NCI-H2227 treated with DMSO at 0.1 percent for 48 hours (cell line): ENCODE data around the gene BEX2.
"Not testable (repeated sequence)": the region's sequence is repeated elsewhere in the genome, so short reads cannot be mapped to it uniquely, and the experiment has no call there.

Source experiments
- DNase-seq: peaks from one replicate; lab custom pipeline; 2025; lab: John Stamatoyannopoulos, UW

The BEX2 gene

GRCh38 chrX:103310555-103311398 is at the start of gene BEX2:
TSS of gene BEX2 (minus strand) at chrX:103310990. CDS start at chrX:103309976, 1,014 bp downstream.
- peak; percentile 93 for DNase-seq

DNA sequence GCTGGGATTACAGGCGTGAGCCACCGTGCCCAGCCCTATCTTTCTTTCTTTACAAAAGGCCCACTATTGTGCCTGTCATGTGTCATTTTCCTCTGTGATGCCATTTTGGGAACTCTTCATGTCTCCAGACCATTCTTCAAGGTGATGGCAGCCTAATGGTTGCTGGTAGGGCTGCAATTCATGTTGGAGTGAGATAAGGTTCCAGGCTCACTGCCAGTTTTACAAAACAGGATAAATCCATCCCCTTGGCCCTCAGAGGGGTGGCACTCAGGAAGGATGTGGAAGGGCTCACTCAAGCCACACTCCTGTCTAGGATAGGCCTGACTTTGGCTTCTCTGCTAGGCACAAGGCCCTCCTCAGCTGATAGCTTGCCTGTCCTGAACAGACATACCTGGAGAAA is 49.3 kb upstream of the BEX2 start:
- no peak for DNase-seq

- DNase-seq, result not testable (repeated sequence)
Measured at GRCh38 chrX:103359605-103360004, 48.8 kb upstream of the BEX2 start.

- no peak for DNase-seq
Measured at GRCh38 chrX:103357871-103358270, 47.1 kb upstream of the BEX2 start.

DNA sequence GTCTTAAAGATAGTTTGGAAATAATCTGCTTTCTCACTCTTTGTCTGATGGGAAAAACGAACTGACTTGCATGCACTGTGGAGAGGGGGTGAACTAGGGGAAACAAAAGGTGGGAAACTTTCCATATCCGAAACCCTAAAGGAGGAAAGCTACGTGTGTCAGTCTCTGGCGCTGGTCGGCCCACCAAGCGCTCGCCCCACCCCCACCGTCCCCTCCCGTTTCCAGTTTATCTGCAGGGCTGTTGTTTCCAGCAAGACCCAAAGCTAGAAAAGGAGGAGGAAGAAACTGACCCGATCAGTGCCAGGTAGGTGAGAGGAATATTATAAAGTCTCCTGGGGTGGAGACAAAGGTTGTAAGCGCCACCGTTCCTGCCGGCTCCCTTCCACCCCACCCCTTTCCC is 46.1 kb upstream of the BEX2 start:
- DNase-seq, result no peak

GRCh38 chrX:103356130-103356798 is 45.5 kb upstream of the BEX2 start, which contains the start of gene TCEAL9:
TSS of gene TCEAL9 (plus strand) at chrX:103356506. CDS start at chrX:103357685, 1,179 bp downstream.
- DNase-seq, result peak; percentile 87

DNA sequence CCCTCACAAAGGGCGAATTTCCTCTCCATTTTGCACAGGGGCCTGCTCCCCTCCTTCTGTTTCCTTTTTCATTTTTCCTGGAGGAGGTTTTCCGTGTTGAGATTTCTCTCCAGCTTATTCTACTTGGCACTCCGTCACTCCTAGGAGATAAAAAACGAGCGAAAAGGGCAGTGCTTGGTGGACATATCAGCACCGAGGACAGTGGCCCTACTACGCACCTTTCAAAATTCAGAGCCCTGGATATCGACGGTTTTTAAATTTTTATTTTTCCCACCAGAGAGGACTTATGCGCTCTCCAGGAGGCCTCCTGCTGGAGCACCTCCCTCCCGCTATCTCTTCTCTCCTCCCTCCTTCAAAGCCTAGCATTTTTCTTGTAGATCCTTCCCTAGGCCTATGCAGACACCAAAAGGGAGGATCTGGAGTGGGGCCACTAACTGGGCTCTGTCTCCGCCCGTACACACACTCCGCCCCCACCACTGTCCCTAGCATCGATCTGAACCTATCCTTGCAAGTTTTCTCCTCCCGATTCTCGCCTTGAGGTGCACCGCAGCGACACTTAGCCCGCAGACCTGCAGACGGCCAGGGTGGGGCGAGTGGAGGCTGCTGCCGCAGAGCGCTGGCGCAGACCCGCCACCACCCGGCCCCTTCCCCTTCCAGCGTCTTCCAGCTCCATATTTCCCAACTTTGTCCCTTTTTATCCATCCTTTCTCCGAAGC is 37.0 kb upstream of the BEX2 start:
- DNase-seq, result peak; percentile 20

GRCh38 chrX:103344606-103345005 is 33.8 kb upstream of the BEX2 start:
- DNase-seq, result no peak

DNA sequence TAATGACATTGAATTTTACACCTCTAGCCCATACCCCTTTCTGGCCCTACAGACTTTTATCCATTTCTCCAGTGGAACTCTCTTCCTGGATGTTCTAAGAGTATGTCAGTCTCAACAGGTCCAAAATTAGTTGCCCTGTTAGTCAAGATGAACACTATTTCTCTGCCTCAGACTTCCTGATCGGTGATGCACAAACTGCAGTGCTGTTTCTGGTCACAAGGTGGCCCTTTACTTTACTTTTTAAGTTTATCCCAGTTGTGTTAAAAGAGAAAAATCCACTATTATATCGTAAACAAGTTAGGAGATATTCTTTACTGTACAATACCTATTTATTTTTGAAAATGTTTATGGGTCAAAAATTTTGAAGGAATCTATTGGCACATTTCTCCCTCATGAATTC is 32.3 kb upstream of the BEX2 start:
- peak; percentile 43 for DNase-seq

GRCh38 chrX:103338663-103339062 is 27.9 kb upstream of the BEX2 start:
- DNase-seq, result no peak

GRCh38 chrX:103330681-103331288 is 20.0 kb upstream of the BEX2 start:
- DNase-seq, result peak; percentile 54

DNA sequence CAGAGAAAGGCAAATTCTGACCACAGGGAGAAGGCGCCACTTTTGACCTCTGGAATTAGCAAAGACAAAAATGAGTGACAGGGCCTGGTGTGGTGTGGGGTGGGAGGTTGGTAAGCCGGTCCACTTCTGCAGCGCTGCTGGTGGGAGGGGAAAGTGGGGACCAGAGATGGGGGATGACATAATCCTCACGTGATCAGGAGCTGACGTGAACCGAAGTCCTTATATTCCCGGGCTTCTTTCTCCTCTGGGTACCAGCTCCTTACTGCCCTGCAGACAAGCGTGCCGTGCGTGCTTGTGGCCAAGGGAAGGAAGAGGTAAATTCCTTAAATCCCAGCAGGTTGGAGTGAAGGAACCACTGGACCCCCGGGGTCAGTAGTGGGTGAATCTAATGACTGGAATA is 19.2 kb upstream of the BEX2 start, which contains the start of gene TCEAL7:
TSS of gene TCEAL7 (plus strand) at position 249 of the 400 bp plus-strand sequence. CDS start 1,165 bp downstream, outside the sequence.
- peak; percentile 89 for DNase-seq

- DNase-seq, result no peak
Measured at GRCh38 chrX:103311399-103311780, 600 bp upstream of the BEX2 start.

- DNase-seq, result no peak
Measured at GRCh38 chrX:103309860-103310554, 783 bp downstream of the BEX2 start.

GRCh38 chrX:103305666-103306065 is 5.1 kb downstream of the BEX2 start:
- DNase-seq, result not testable (repeated sequence)

DNA sequence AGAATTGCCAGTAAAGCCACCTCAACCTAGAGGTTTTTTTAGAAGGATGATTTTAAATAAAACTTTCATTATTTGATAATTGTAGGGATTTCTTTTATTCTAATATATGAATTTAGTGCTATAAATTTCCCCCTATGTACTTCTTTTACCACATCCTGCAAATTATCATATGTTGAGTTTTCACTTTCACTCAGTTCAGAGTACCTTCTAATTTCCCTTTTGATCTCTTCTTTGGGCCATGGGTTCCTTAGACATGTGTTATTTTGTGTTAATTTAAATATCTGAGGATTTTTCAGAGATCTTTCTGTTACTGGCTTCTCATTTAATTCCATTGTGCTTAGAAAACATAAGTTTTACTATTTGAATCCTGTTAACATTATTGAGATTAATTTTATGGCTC is 6.1 kb downstream of the BEX2 start:
- DNase-seq, result no peak

DNA sequence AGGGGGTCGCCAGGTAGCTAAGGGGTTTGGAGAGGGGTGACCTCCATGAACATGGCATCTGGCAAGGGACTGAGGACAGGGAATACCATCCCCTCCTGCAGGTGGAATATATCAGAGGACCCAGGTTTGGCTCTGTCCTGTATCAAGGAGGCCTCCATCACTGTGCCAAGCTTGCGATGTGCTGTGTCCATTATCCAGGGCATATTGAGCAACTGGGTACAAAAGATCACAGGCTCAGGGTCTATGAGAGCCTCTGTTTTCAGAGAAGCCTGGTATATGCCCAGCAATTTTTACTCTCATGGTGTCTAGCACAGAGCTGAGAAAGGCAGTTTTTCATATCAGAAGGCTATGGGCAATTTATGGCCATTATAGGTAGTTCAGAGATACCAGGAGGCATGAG is 17.7 kb downstream of the BEX2 start:
- DNase-seq, result no peak

DNA sequence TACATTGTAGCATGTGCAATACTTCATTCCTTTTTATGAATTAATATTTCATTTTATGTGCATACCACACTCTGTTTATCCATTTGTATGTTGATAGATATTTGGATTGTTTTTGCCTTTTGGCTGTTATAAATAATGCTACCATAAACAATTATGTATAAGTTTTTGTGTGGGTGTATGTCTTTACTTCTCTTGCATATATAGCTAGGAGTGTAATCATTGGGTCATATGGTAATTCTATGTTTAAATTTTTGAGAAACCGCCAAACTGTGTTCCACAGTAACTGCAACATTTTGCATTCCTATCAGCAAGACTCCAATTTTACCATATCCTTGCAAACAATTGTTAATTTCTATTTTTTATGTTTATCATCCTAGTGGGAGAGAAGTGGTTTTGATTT is 31.2 kb downstream of the BEX2 start:
- DNase-seq, result no peak

DNA sequence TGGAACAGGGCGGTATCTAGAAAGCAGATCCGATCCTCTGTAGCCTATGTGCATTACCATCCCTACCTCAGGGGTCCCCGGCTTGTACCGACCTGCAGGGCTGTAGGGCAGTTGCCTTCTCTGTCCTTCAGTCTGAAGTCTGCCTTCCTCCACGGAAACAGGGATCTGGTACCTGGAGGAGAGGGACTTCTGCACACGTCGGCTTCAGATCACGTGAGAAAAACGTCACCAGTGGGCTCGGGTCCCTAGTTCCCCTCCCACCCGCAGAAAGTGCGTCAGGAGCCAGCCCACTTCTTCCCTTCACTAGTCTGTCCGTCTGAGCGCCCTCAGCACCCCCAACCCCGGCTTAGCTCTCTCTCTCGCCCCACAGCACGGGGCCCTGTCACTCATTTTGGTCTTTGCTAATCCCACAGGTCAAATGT is 34.2 kb downstream of the BEX2 start, which contains the start of gene TCEAL5:
TSS of gene TCEAL5 (minus strand) at position 170 of the 422 bp plus-strand sequence. CDS start 2,187 bp downstream, outside the sequence.
- DNase-seq, result peak; percentile 71

DNA sequence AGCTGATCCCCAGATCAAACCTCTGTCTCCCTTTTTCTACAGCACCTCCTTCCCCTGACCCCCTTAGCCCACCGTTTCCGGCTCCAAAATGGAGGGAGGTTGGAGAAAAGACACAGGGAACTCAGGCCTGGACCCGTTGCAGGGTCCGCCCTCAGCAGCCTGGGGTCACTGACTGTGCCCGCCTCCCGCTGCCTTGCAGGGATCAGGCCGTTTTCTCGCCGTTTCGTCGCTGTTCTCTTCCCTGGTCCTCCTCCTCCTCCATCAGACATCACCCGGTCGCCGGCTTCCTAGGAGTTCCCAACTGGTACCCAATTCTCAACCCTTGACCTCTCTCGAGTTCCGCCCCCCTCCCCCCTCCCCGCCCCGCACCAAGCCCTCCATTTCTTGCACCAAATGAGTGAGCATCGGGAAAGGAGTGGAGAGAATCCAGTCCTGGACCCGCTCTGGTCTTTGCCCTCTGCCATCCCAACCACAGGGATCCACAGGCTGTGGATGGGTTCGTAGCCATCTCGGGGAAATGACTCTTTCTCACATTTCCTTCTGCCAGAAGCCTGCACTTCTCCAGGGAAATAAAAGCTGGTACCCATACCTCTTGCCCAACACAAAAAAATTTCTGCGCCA is 34.7 kb downstream of the BEX2 start:
- no peak for DNase-seq

DNA sequence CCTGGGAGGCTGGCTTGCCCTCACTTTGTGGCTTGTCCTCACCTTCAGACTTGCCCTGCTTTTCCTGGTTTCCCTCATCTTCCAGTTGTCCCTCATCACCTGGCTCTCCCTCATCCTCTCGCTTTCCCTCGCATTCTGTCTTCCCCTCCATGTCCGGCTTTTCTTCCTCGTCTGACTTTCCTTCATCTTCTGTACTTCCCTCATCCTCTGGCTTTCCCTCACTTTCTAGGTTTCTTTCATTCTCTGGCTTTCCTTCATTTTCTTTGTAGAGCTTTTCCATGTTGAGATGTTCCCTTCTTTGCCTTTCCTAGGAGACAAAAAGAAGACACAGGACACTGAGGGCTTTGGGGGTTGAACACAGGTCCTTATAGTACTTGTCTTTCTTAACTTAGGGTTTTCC is 36.5 kb downstream of the BEX2 start:
- no peak for DNase-seq
